ENCODE measurements around the gene TSC22D2. TPM values are rescaled to one million over a fixed set of nuclear protein-coding genes. Genes with fewer than 3 reads are reported as not detected.

The TSC22D2 gene
- total and polyA plus RNA-seq, 2 of the 8 experiments (the other 6 are each of a cell fraction or from before 2014, with no cell fraction given) = 3.4 to 27.6 TPM

- no peak for TF ChIP-seq CHD7 (IDR thresholded peaks at IDR 0.05; ENCODE audit: insufficient replicate concordance, low read length)
- TF ChIP-seq ZNF274 (IDR thresholded peaks at IDR 0.05; ENCODE audit: borderline replicate concordance, extremely low read depth, low read length) = no peak
- no peak for TF ChIP-seq BCL11A (IDR thresholded peaks at IDR 0.05; ENCODE audit: low read depth in 2 of 2, low read length in 2 of 2)
- TF ChIP-seq HDAC6 (IDR thresholded peaks at IDR 0.05; ENCODE audit: low read depth, low read length) = no peak
- TF ChIP-seq TEAD4 (IDR thresholded peaks at IDR 0.05; ENCODE audit: low read depth, low read length) = no peak
These were observed 107.1 kb downstream of the TSC22D2 start (continued) for GRCh38 chr3:150515210-150515609.

Measured in H1 (cell line).